HUDEP-2 (cell line): ENCODE results near the gene C2orf66.

Experiments
- DNase-seq, 76 experiments: peaks; one replicate each; lab custom pipeline; 2025; ENCODE audit not compliant: unreplicated experiment in 76 of 76; lab: John Stamatoyannopoulos, UW

The C2orf66 gene

DNA sequence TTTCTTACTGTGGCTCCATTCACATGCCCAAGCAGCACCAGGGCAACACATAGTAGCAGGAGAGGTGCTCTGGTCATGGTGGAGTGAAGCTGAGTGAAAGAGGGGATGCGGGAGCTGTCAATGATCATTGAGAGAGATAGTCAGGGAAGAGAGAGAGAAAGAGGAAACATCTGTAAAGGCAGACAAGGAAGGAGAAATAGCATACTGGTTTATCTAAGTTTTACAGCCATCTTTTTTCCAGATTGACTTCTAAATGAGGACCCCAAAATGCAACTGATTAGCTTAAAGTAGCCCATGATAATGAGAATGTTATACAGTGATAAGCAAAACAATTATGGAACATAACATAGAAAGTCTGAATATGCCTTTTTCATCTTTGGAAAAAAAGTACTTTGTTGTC, at the start of gene C2orf66:
Gene C2orf66 (minus strand): TSS at position 96 of the 400 bp plus-strand sequence. CDS start 19 bp downstream, at position 77.
- DNase-seq, result peak in 7 of 76 experiments; percentile 0 to 37 (median 16)

DNA sequence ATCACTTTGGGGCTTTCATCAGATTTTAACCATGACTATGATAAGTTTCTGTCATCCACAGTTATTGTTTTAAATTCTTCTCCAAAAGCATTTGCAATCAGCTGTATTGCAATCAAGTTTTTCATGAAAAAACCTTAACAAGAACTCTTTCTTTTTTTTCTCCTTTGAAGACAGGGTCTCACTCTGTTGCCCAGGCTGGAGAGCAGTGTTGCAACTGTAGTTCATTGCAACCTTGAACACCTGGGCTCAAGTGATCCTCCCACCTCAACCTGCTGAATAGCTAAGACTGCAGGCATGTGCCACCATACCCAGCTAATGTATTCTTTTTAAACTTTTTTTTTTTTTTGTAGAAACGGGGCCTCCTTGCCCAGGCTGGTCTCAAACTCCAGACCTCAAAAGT, 45.5 kb upstream of the C2orf66 start:
- DNase-seq, result no peak

DNA sequence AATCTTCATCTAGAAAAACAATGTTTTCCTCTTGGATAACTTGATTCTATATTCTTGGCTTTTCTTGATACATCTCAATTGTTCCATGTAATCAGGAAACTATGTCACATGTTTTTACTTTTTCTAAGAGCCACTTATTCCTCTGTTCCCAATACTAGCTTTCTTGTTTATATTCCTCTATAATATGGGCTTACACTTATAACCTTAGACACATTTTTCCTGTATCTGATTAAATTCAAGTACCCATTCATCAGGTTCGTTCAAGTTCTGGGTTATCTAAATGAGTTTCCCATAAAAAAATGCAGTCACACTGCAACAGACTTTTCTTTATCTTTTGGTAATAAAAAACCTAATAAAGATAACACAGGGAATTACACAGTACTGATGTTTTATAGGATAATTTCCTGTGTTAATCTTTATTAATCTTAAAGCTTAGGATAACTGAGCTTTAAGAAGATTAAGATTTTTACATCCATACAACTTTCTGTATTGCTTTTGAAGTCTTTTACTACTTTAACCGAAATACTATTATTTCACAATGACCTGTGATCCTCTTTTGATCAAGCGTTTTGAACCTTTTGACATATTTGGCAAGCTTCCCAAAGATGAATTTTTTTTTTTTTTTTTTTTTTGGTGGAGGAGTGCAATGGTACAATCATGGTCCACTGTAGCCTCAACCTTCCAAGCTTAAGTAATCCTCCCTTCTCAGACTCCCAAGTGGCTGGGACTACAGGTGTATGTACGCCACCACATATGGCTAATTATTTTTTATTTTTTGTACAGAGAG, 44.3 kb upstream of the C2orf66 start:
- no peak for DNase-seq

DNA sequence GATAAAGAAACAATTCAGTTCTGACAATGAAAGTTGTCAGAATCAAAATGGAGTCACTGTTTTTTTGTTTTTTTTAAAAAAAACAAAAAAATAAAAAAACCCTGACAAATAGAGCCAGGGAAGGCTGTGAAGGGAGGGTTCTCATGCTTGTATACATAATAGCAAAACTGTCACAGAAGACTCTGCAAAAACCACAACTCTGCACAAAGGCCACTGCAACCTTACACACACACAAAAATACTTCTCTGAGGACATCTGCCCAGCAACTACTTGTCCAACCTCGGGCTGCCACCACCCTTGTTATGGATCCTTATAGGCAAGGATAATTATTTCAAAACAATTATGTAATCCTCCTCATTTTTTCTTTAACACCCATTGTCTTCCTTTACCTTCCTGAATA, 41.9 kb upstream of the C2orf66 start:
- DNase-seq, result no peak

DNA sequence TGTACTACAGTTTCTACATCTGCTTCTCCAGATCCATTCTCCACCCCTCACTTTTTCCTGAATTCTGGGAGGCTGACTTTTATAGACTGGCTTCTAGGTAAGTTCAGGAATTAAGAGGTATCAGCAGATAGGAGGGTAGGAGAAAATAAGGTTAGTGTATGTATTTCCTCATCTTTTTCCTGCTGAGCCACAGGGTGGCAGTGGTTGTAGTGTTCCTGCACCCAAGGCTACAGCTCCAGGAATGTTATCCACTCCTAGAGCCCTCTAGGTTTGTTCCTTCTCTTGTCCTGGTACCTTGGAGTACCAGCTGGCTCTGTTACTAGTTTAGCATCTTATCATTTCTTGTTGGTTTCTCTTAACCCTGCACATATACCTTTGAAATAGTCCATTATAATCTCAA, 40.7 kb upstream of the C2orf66 start:
- no peak for DNase-seq

DNA sequence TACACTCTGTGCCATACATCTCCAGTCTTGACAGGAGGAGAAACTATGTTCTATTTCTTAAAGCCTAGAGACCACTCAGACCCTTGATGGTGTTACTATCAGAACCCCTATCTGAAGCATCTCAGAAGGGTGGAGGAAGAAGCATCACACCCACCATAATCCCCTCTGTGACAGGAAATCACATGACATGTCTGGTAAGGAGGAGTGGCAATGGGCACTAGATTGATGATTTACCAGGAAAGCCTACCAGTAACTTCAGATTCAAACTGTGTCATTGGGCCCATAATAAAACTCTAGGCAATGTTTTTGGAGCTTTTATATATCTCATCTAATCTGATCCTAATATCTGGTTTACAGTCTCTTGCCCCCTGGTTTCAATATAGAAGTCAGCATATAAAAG, 37.1 kb upstream of the C2orf66 start:
- no peak for DNase-seq

DNA sequence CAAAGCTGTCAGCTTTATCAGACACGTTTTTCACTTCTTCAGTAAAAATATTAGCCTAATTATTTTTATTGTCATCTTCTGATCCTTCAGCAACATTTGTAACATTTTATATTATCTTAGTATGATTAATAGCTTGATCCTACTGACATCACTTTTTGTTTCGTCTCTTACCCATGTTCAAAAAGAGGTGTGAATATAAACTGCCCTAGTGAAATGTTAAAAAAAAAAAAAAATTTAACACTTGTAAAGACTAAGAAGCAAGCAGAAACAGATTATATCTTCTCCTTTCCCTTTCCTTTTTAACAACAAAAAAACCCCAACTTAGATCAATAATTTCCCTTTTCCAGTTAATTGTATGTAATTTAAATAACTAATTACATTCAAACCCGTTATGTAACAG, 36.2 kb upstream of the C2orf66 start:
- no peak for DNase-seq

DNA sequence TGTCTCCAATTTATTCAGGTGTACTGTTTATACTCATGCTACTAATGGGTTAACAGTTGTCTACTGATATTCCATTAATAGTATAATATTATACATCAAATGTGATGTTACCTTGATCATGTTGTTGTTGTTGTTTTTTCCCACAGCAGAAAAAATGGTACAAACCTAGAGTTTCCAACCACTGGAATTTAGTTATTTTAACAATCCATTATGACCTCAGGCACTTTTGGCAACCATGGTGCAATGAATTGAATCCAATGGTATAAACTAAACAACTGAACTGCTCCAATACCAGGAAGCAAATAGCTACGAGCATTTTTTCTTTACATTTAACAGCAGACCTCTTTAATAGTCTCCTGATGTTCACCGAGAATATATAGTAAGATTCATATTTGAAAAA, 31.0 kb upstream of the C2orf66 start:
- no peak for DNase-seq

DNA sequence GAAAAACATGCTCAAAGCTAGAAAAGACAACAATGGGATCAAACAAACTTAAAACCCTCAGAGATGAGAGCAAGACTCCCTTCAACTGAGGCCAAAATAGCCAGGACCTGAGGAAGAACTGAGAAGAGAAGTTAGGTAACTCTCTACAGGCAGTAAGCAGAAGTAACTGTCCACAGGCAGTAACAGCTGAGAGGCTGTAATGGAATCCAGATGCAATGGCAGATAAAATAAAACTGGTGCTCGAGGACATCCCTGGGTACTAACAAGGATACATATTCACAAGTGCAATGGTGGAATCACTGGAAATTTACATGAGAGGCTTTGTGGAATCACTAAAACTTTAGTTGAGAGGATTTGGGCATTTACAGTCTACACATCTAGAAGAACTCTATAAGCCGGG, 30.4 kb upstream of the C2orf66 start:
- DNase-seq, result no peak

DNA sequence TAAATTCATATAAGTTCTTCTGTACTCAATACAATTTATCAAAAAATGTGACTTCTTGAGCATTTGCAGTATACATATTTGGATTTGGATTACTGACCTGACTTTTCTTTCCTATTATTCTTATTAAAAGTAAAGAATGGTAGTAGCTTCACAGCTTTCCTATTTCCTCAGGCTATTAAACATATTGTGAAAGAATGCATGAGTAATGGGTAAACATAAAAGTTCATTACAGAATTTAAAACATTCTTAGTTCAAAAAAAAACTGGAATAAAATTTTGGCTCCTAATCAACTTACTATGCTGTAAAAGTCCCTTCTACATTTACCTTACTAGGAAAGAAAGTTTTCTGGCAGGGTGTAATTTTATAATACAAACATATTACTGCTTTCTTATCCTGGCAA, 27.3 kb upstream of the C2orf66 start:
- DNase-seq, result no peak

DNA sequence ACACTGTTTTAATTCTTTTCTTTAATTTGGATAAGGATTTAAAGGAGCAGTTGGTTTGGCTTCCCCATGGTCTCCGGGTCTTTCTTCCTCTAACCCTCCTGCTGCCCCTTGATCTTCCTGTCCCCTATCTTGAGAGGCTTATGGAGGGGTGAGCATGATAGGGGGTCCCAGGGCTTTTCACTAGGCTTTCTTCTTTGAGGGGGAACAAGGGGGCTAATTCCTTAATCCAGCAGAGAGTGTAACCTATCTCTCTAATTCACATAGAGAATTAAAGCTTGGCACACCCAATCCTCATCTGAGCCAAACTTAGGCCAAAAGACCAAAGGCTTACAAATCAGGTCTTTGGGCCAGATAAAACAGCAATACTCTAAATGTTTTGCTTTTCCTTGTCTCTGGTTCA, 21.5 kb upstream of the C2orf66 start:
- no peak for DNase-seq

DNA sequence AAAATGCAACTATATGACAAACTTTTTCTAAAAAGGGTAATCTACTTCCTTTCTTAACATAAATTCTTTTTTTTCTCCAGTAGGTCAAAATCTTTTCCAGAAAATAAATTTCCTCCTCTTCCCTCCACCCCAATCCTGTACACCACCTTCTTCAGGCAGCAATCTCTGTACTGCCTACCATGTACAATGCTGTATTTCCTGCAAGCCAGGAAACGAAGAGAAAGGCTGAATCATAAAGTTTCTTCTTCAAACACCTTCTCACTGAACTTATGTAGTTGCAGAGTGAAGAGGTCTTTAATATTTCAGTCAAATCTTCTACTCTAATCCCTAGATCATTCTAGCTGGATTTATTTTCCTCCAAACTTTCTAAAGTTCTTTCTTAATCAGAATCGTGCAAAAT, 18.2 kb upstream of the C2orf66 start:
- DNase-seq, result no peak

DNA sequence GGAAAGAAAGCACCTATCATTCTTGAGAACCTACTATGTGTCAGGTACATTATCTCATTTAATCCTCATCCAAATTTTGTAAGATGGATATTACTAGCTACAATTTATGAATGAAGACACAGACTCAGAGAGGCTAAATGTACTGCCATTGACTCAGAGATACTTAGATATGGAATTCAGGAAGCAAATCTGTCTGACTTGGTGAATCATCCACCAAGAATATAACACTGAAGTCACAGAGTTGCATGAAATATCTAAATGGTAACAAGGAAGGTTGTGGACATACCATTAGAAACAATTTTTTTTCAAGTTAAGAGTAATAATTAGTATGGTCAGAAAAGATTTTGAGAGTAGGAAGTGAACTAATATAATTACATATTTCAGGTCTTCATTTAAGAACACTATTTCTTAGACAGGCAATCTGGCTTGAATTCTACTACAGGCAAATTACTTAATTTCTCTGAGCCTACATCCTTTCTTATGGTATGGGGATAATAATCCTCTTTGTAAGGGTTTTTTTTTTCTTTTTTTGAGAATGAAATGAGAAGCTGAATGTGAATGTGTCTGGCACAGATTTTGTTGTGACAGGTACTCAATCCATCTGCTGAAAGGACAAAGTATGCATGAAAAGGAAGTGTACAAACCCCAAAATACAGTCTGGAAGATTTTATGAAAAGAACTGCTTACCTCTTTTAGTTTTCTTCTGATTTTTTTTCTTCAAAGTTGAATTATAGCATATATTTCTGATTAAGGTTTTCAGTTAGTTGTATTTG, 14.8 kb upstream of the C2orf66 start:
- DNase-seq, result no peak

DNA sequence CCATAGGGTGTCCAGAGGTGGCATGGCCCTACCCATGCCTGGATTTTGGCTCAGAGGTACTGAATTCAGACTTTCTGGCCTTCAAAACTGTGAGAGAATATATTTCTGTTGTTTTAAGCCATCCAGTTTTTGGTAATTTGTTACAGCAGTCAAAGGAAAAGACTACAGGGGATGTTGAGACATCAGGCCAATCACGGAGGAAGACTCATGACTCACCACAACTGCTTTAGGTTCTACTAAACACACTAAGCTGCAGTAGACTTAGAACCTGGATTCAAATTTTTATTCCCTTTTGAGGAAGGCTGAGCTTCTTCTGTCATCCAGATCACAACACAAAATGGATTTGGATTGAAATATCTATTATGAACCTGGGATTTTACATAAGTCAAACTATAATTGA, 12.0 kb upstream of the C2orf66 start:
- no peak for DNase-seq

DNA sequence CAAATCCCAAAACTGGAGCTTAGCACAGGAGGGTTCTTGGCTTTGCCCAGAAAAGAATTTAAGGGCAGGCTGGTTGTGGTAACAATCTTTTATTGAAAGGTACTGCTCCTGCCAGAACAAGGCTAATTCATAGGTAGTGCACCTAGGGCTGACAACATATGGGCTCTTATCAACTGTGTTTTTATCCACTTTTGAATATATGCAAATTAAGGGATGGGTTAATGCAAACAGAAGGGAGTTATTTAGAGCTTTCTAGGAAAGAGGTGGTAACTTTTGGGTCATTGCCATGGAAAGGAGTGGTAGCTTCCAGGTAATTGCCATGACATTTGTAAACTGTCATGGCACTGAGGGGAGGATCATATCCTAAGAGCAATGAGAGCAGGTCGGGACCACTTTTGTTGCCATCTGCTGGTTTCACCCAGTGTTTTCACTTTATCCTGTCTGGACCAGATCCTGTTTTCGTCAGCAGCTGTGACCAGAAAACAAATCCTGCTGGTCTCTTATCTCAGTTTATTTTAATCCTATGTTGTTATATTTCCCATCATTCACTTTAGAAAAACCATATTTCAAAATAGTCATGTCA, 981 bp downstream of the C2orf66 start:
- DNase-seq, result no peak

DNA sequence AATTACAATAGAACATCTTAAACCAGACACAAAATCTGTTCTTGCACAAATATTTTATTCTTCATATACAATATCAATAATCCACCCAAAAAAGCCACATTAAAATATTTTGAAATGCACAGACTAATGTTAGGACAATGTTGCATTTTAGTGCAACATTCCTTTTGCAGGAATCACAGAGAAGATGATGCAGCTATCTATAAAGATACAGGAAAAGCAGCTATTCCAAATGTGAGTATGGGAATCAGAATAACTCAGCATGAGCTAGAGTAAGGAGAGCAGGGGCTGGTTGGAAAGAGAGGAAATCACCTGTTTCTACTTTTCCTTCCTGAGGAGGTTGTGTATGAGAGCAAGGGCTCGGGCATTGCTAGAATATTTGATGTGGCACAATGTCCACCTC, 4.8 kb downstream of the C2orf66 start:
- no peak for DNase-seq

DNA sequence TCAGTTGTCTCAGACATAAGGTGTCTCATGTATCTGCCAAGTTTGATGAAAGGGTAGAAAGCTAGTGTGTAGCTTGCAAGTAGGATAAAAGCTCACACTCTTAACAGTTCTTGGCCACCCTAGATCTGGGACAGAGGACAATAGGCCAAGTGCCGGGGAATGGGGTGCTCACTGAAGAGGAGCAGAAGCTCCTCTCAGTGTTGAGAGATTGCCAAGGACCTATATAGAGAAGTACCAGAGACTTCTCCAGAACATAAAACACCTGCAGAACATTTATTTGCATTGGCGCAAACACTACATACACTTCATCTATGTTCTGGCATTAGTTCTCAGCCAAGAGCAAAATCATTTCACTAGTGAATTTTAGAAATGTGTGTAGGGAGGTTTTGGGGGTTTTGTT, 6.8 kb downstream of the C2orf66 start:
- no peak for DNase-seq

DNA sequence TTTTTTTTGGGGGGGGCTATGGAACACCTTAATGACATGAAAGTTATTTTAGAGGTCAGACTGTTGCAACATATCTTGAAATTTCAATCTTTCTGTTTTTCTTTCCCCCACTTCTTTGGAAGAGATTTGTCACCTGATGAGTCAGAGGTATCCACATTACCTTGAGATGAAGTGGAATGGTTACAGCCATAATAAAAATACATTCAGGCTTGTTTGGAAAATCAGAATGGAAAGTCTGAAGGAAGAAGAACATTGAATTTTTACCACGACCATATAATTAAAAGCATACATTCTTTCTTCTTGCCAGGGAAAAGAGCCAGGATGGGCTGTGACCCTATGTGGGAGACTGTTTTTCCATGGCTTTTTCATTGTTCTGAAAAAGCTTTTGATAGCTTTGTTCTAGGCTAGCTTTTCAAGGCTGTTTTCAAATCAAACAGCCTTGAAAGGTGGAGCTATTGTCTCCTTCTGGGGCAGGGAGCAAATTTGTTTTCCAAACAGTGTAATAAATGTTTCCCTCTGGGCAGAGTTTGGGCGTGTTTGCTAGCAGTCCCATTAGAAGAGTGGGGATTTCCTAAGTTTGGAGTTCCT, 7.4 kb downstream of the C2orf66 start:
- DNase-seq, result no peak

DNA sequence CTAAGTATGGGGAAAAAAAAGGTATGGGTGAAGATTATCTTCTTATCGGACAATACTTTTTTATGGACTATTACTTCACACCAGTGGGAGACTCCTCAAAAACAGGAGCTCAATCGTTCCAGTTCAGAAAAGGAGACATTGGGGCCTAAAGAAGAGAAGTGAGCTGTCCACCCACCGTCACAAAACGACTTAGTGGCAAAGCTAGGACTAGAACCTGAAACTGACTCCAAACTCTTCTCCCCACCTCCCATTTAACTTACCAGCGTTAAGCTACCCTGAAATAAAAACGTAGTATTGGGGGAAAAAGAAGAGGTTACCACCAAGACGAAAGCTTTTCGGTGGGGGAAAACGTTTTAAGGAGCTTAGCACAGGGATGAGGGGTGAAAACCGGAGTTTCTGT, 10.2 kb downstream of the C2orf66 start:
- peak in 4 of 76 experiments; percentile 19 to 38 (median 28) for DNase-seq

DNA sequence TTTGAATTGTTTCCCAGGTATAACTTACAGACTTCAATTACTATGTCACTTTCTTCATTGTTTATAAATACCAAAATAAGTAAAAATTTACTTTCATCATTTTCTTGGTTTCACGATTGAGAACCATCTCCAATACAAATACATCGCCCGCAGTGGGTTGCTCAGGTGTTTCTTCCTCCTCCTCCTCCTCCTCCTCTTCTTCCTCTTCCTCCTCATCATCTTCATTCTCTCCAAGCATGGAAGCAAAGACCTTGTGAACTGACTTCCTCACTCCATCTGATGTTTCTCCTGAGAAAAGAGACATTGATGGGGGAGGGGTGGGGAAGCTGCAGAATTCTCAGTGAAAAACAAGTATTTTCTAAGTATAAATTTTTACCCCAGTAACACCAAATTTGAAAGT, 16.3 kb downstream of the C2orf66 start:
- DNase-seq, result no peak

DNA sequence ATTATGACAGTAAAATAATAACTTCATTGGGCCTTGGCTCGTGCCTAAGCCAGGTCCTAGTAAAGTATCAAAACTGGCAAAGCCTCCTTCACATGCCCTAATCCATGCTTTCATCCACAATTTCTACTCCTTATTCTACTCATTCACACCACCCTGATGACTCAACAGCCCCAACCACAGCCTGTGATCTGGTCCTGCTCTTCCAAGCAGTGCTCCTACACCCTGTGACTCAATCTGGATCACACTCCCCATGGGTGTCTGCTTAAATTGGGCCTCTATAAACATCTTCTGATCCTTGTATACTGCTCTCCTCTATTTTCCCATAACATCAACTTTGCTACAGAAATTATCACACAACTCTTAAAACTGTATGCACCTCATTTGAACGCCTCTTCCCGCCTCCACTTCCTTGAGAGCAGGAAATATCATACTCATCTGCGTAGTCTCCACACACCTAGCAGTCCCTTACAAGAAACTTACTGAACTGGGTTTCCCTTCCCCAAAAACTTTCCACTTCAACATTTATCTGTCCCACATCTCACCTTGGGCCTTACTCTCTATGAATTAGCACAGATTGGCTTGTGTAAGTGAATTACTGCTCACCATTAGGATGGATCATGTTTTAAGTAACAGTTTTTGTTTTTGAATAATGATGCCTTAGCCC, 25.6 kb downstream of the C2orf66 start:
- no peak for DNase-seq
